RPMI7951 (cell line): Measurements from ENCODE around the gene ADGRB3. TPM values are rescaled to one million over a fixed set of nuclear protein-coding genes. Genes with fewer than 3 reads are reported as not detected.

Experiments
- DNase-seq: peaks from one replicate; pipeline ENCODE4 v3.0.0-alpha.2; 2012; ENCODE audit warnings: low read depth
- total RNA-seq: library from RNA; depleted of rRNA; stranded (reverse); fragments of >200 nt; shearing (Covaris generic); gene quantifications from 2 replicates; pipeline ENCODE4 v1.2.3, GENCODE V29; 2014; rRNA removed

Gene ADGRB3
- total RNA-seq = under 0.01 TPM in 1 of 2 replicates, not detected in the other

GRCh38 chr6:68634726-68635411, at the start of gene ADGRB3:
Gene ADGRB3 (plus strand): TSS chr6:68635282. CDS start chr6:68638676, 3,394 bp downstream.
- DNase-seq = peak; percentile 53

DNA sequence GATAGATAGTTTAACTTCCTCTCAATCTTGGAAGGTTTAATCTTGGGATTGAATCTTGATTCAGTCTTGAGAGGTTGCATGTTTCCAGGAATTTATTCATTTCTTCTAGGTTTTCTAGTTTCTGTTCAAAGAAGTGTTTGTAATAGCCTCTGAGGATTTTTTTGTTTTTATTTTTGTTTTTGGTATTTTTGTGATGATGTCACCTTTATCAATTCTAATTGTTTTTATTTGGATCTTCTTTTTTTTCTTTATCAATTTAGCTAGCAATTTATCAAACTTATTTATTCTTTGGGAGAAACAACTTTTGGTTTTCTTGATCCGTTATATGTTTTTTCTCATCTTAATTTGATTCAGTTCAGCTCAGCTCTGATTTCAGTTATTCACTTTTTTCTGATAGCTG, 41.5 kb upstream of the ADGRB3 start:
- DNase-seq = no peak

- no peak for DNase-seq
Observed at GRCh38 chr6:68597642-68598041, 37.4 kb upstream of the ADGRB3 start.

- DNase-seq = no peak
Observed at GRCh38 chr6:68615938-68616337, 19.1 kb upstream of the ADGRB3 start.

DNA sequence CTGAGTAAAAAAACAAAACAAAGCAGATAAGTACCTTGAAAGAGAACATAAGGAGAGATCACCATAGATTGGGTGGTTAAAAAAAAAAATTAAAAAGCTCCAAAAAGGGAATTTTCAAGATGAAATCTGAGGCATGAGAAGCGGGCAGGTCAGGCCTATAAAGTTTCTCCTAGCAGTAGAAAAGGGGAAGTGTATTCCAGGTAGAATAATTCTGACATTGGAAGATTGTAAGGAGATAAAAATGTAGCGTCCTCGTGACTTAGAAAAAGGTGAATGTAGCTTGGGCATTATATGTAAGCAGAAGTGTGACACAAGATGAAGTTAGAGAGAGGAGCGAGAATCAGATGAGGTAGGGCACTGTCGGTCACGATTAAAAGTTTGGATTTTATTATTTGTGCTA, 9.1 kb upstream of the ADGRB3 start:
- DNase-seq = no peak

GRCh38 chr6:68628161-68628560, 6.9 kb upstream of the ADGRB3 start:
- DNase-seq = no peak

- no peak for DNase-seq
Observed at GRCh38 chr6:68632734-68633133, 2.3 kb upstream of the ADGRB3 start.

DNA sequence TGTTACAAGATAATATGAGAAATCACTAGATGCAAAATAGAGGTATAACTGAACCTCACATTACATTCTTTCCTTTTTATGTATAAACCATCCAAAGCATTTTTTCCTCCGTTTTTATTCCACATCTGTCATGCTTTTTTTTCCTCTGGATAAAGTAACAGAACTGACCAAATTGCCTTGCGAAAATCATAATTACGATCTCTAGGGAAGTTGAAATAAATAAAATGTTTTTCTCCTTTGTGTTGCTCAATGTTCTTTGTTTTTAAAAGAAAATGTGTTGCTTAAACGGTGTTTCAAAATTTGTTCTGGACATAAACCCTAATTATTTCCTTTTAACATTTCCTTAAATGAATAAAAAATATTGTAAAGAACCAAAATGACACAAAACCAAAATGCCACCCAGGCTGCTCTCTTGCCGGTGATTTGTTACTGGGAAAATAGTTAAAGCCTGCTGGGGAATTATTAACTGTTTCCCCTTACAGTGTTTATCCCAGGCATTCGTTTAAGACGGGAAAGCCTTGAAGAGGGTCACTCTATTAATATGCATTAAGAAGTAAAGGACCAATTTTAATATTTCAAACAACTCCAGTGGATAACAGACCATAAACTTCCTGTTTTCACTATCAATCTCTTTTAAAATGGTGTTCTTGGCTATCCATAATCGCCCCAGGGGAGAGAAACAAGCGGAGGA, 1.7 kb upstream of the ADGRB3 start:
- no peak for DNase-seq

DNA sequence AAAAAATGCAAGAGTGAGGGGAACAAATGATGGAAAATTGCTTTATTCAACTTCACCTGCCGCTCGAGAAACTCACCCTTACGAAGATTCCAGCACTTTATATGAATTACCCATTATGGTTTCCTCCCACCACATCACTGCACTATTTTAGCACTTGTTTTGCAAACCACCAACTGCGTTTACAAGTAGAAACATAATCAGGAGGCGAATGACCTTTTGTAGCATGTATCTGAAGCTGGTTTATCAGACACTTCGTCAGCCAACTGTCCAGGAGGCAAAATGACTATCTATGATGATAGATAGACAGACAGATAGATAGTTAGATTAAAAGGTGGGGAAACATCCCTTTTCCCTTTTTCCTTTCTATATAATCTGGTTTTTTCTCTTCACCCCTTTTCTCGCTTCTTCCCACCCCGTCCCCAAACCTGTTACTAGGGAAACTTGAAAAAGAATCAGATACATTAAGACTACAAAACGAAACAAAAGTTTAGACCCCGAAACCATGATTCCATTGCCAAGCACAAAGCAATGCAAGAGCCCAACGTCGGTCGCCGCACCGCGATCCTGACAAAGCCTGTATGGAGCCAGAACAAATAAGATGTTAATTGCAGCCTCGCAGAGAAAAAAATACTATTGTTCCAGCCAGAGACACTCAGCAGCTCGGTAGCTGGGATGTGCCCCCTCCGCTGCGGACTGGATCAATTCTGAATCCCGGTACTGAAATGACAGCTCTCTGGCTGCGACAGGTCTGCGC, 933 bp upstream of the ADGRB3 start:
- DNase-seq = no peak

DNA sequence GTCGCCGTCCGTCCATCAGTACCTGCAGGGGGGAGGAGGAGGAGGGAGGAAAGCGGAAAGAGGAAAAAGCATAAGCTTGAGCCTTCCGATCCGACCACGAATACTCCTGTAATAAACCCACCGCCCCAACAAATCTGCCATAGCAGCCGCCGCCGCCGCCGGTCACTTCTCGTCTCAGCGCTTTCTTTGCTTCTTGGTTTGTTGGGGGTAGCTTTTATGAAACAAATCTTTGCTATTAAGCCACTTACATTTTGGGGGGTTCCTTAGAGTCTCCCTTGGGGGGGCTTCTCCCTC, 277 bp downstream of the ADGRB3 start:
- DNase-seq = no peak

DNA sequence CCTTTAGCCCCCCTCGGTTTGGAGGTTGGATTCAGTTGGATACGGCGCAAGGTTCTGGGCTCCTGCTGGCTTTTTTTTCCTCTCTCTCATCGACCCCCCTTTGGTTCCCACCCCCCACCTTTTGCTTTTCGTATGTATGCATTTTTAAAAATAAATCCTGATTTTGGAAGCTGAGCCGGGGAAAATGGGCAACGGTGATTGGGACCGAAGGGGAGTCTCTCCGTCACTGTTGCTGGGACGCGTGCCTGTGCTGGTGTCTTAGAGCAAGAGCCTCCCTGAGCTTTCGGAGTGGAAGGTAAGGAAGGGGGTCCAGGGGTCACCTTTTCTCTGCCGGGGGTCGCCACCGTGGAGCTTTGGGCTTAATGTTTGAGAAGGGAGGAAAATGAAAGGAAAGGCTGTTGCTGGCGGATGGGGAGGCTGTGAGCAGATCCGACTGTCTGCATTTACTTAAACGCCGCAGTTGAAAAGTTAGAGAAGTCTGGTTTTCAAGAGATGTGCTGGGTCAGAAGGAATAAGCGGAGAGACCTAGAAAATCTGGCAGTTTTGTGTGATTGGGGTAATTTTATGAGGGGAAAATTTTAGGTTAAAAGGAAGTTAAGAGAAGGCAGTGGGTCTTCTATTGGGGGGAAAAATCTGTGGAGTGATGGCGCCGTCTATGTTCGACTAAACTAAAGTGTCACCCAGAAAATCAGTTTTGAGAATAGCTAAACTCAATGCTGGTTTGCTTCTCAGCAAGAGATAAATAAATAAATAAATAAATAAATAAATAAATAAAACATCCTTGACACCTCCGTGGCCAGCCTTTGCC, 828 bp downstream of the ADGRB3 start:
- no peak for DNase-seq

GRCh38 chr6:68636666-68637065, 1.6 kb downstream of the ADGRB3 start:
- no peak for DNase-seq

- DNase-seq = no peak
Observed at GRCh38 chr6:68637071-68637470, 2.0 kb downstream of the ADGRB3 start.

DNA sequence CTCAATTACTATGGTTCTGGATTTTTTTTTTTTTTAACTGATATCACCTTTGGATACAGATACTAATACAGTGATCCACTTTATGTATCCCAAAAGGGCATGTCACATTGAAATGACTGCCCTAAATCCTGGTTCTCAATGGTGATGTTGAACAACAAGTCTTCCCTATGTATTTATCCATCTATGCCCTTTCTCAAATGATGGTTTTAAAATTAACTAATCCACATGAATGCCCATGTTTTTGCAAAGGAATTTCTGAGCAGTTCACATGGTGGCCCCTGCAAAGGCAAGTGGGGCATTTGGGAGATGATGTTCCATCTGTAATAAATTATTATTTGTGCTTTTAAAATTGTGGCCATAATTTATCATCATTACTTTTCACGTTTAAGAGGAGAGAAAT, 2.7 kb downstream of the ADGRB3 start:
- no peak for DNase-seq

DNA sequence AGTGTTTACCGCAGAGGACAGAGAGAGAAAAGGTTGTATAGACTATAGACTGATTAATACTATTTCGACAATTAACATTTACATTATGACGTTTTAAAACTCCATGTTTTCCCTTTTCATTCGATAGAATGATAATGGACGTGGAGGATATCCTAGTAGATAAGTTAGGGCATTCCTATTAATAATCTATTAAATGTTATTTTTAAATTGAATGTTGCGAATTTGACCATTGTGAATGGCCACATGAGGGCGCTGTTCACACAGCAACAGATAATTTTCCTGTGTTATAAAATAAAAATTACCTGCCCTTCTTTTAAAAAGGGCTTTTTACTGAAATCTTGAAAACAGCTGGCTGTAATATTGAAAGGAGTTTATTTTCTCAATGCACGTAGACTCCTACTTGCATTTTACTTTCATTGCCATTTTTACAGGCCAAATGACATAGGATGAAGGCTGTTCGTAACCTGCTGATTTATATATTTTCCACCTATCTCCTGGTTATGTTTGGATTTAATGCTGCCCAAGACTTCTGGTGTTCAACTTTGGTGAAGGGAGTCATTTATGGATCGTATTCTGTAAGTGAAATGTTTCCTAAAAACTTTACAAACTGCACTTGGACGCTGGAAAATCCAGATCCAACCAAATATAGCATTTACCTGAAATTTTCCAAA, 3.3 kb downstream of the ADGRB3 start:
- DNase-seq = no peak

DNA sequence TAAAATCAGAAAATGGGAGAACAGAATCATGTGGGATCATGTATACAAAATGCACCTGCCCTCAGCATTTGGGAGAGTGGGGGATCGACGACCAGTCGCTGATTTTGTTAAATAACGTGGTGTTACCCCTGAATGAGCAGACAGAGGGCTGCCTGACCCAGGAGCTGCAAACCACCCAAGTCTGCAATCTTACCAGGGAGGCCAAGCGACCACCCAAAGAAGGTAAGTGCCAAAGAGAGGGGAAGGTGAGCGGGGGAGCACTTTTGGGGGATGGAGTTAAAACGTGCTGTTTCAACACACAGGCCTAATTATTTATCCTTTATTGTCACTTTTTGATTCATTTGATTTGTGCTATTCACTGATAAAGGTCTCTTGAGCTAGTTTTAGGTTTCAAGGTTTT, 4.1 kb downstream of the ADGRB3 start:
- DNase-seq = no peak

DNA sequence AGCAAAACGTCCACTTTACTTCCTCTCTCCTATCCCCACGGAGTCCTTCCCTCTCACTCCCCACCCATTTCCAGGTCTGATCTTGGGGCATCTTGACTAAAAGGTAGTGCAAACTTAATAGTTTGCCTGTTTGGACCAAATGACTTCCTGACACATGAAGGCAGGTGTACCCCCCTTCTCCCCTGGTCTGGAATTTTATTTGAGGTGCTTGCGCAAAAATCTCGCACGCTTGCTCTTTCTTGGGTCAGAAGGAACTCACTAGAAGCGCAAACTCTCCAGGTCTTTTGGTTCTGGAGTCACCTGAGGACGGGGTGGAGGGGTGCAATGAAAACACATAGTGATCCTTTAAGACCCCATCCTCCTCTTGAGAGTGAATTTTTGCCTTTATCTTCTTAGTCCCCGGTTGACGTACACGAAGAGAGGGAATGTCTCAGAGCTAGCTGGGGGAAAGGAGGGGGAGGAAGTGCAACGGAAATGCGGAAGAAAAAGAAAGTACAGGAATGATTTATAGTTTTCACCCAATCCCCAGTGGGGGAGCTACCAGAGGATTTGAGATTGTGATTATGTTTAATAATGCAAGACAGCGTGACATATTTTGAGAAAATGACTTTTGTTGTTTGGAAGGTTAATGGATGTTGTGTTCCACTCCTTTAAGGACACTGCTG, 4.9 kb downstream of the ADGRB3 start:
- DNase-seq = no peak

DNA sequence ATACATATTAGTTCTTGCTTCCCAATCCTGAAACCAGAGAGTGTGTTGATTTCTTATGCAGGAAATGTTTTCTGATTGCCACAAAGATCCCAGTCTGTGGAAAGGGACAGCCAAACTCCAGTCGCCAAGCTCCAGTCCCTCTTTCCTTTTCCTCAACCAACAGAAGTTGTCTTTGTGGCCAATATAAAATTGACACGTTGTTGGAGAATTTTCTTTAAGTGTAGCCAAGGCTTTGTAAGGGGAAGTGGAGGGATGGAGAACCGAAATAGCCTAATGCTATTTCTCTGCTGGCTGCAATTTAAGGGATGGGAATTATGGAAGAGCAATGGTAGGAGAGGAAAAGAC, 5.4 kb downstream of the ADGRB3 start:
- DNase-seq = no peak

DNA sequence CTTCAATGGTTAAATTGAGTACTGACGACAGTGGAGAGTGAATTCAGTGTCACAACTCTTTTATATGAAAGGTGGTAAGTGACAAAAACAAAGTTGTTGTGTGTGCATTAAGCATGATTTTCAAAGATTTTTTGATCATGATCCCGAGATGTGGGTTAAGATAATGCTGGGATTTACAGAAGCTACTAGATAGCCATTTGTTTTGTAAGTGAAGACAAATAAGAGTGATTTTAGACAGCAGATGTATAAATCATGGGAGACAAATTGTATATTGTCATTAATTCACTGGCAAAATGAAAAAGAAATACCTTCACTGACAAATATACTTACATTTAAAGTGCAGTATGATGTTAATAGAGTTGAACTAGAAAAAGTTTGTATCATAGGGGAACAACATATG, 6.1 kb downstream of the ADGRB3 start:
- DNase-seq = no peak

GRCh38 chr6:68642081-68642480, 7.0 kb downstream of the ADGRB3 start:
- no peak for DNase-seq

GRCh38 chr6:68642977-68643376, 7.9 kb downstream of the ADGRB3 start:
- DNase-seq = no peak
